Activated CD8-positive, alpha-beta memory T cell treated with anti-CD3 and anti-CD28 coated beads, Interleukin-2, amount 50 U/mL, for 1 hour (primary cell): ENCODE results near the gene FGFR3.

Experiments
- DNase-seq: peaks from one replicate; pipeline ENCODE4 v3.0.0-alpha.2; 2020; ENCODE audit errors: extremely low read depth

FGFR3 gene

DNA sequence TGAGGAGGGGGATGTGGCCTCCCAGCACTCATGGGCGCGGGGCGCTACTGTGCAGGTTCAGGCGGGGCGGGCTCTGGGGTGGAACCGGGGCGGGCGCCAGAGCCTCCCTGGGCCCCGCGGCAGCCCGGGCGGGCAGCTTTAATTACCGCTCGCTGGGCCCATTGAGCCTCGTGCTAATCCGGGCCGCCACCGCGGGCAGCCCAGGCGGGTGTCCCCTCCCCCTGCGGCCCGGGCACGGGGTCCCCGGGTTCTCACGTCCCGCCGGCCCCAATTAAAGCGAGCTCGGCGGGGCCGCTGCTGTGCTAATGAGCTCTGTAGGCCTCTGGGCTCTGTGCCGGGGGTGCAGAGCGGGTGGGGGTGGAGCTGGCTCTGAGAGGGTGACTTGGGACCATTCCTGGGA is 22.8 kb upstream of the FGFR3 start:
- no peak for DNase-seq

DNA sequence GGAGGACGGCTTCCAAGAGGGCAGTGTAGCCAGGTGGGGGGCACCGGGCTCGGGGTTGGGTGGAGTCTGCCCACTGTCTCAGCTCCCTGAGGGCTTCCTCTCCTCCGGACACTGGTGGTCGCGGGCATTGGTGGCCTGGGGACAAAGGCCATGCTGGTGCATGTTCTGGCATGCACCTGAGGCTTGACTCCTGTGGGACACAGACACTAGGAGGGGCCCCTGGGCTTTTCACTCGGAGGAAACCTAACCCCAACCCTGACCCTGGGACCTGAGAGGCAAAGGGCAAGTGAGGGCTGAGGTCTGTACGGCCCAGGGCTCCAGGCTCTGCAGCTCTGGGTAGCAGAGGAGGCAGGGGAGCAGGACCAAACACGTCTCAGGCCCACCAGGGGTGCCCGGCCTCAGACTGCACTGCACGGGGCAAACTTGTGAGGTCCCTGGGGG is 22.3 kb upstream of the FGFR3 start:
- no peak for DNase-seq

DNA sequence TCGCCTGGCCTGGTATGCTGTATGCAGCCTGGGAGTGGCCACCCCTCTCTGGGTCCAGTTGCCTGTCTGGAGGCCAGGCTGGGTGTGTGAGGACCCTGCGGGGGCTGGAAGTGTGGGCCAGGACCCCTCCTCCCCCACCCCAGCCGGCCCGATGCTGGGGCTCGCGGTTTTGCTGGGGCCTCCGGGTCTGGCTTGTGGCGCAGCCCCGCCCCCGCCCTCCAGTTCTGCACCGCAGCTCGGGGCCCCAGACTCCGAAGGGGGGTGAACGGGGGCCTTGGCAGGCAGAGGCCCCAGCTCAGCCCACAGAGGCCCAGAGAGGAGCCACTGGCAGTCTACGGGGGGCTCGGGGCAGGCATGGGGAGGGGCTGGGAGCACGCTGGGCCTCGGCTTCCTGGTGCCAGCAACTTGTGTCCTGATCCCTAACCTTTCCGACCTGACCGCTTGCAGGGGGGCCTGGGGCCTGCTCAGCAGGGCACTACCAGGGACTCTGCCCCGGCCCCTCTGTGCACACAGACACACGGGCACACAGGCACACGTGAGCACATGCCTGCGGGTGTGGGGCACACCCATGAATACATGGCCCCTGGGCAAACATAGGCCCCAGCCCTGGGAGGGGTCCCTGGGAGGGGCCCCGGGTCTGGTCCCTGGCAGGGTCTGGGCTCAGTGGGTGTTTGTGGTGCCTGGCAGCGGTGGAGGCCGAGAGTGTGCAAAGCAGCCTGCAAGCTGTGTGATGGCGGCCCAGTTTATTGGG is 21.4 kb upstream of the FGFR3 start:
- DNase-seq, result no peak

GRCh38 chr4:1772853-1773538 is 20.1 kb upstream of the FGFR3 start:
- DNase-seq, result no peak

DNA sequence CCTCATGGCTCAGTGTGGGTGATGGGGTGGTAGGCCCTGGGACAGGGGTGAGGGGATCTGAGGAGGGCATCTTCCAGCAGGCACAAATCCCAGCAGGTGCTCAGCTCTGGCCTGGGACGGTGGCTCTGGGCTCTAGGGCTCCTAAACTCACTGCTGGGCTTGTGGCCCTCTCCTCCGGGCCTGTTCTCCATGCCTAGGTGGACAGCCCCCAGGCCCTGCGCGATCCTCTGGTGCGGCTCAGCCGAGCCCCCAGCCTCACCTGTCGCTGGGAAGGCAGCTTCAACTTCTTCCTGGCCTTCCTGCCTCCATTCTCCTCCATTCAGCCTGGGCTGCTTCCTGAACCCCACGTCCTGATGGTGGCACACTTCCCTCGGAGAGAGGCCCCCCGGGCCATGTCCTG is 19.3 kb upstream of the FGFR3 start:
- DNase-seq, result no peak

DNA sequence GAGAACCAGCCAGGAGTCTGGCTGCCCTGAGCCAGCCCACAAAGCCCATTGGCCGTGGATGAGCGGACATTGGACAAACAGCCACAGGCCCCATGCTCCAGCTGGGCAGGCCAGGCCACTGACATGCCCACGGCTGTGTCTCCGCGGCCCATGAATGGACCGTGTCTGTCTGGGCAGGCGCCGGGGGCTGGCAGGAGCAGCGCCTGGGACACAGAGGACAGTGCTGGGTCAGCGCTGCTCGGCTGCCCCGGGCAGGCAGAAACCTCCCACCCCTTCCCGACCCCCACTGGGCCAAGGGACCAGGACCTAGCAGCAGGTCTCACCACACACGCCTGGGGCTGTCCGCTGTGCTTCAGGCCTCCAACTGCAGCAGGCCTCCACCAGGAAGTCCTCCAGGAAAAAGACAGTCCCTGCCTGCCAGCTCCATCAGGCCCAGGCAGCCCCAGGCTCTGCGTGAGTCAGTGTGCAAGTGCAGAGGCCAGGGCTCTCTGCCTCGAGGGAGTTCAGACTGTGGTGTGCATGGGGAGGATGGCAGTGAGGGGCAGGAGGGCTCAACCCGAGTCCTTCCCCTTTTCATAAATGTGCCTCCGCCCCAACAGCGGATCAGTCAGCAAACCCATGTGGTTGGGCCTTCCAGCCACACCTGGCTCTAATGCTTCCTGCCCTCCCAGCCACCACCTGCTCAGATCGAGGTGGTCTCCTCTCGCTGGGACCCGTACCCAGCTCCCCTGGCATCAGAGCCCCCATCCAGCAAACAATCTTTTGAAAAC is 17.2 kb upstream of the FGFR3 start:
- no peak for DNase-seq

GRCh38 chr4:1776521-1777161 is 16.5 kb upstream of the FGFR3 start:
- DNase-seq, result no peak

- no peak for DNase-seq
Observed at GRCh38 chr4:1777822-1778641, 15.1 kb upstream of the FGFR3 start.

DNA sequence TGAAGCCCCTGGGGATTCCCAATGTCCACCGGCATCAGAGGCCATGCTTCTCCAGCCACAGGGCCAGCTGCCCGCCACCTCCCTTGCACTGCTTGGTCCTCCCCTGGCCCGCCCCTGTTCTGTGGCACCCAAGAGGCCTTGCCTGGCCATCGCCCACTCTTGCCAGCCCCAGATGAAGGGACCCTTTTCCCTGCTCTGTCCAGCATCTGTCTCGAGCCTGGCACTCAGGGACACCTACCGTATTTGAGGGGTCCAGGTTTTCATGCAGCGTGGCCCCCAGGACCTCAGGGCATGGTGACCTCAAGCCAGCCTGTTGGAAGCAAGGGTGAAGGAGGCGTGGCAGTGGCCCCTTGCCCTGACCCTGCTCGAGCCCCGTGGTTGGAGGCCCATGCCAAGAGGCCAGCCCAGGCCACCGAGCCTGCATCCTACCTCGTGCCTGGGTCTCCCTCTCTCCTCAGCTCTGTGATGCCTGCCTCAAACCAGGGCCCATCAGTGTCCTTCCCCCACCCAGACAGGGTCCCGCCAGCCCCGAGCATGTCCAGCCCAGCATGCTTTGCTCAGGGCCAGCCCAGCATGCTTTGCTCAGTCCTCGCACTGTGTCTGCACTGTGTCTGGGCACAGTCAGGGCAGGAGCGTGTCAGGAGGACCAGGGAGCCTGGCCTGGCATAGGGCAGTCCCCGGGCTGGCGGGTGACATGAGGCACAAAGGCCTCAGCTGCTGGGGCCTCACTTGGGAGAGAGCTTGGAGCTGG is 14.3 kb upstream of the FGFR3 start:
- DNase-seq, result no peak

GRCh38 chr4:1779588-1780382 is 13.3 kb upstream of the FGFR3 start:
- DNase-seq, result no peak

GRCh38 chr4:1780435-1780834 is 12.7 kb upstream of the FGFR3 start:
- DNase-seq, result no peak

DNA sequence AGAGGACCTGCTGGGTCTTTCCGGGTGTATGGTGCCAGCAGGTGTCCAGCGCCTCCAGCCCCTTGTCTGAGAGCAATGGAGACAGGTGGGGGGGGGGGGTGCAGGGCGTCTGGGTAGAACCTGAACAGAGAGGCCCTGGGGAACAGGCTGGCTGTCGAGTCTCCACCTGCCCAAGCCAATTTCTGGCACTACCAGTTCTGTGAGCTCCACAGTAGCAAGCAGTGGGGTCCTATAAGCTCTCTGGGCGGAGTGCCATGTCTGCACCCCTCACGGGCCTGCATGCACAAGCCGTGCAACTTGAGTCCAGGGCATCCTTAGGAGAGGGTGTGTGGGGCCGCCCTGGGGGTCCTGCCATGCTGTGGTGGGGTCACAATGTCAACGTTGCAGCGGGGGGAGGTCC is 10.1 kb upstream of the FGFR3 start:
- no peak for DNase-seq

- DNase-seq, result no peak
Observed at GRCh38 chr4:1783970-1784369, 9.1 kb upstream of the FGFR3 start.

GRCh38 chr4:1784395-1784788 is 8.7 kb upstream of the FGFR3 start:
- no peak for DNase-seq

- no peak for DNase-seq
Observed at GRCh38 chr4:1784789-1785591, 8.1 kb upstream of the FGFR3 start.

GRCh38 chr4:1785592-1785991 is 7.5 kb upstream of the FGFR3 start:
- no peak for DNase-seq

DNA sequence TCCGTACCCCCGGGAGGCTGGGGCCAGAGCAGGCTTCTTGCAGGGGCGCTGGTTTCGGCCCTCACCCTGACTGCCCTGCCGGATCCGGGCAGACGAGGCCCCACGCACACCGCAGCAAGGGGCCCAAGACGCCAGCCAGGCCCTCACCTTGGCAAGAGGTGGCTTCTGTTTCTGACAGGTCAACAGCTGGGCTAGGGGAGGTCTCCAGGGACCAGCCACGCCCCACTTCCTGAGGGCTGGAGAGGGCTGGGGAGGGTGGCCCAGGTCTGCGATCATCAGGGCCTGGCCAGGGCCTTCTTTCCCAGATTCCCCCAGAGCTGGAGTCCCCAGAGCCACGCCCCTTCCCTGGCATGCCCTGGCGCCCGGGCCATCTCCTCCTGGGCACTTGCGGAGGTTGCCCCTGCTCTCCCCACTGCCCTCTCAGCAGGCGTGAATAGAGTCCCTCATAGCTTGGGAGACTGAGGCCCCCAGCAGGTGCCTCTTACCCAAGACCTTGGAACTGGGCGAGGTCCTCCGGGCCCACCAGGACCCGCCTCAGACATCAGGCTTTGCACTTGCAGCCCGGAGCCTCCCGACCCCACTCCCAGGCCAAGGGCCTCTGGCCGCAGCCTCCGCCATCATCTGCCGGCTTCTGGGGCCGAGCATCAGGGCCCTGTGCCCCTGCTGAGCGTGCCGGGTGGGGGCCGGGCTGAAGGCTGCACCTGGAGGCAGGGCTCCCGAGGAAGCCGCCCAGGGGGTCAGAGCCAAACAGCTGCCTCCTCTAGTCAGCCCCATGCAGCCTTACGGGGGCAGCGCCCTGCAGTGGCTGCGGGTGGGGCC is 6.3 kb upstream of the FGFR3 start:
- DNase-seq, result no peak

- DNase-seq, result no peak
Observed at GRCh38 chr4:1787411-1788077, 5.5 kb upstream of the FGFR3 start.
